SIG-M5 treated with dmso at 0.1 percent for 504 hours (cell line): ENCODE data around the gene IRX5.
A peak's percentile ranks its signal among the peaks of the same experiment; 100 is the strongest.

ENCODE experiments used
- DNase-seq: peaks from one replicate; lab custom pipeline; 2025; ENCODE audit not compliant: unreplicated experiment; lab: John Stamatoyannopoulos, UW

Gene IRX5

GRCh38 chr16:54929090-54930004 lies 1.3 kb upstream of the IRX5 start:
- DNase-seq, result peak; percentile 94

GRCh38 chr16:54930869-54931119 lies 129 bp downstream of the IRX5 start:
- DNase-seq, result no peak

GRCh38 chr16:54931120-54932014 lies 702 bp downstream of the IRX5 start:
- DNase-seq, result no peak

GRCh38 chr16:54932021-54932660 lies 1.5 kb downstream of the IRX5 start:
- DNase-seq, result no peak

- no peak for DNase-seq
These were observed 2.1 kb downstream of the IRX5 start for GRCh38 chr16:54932737-54933254.

GRCh38 chr16:54933281-54934011 lies 2.8 kb downstream of the IRX5 start:
- DNase-seq, result no peak

GRCh38 chr16:54934481-54935265 lies 4.0 kb downstream of the IRX5 start:
- DNase-seq, result no peak

- DNase-seq, result no peak
These were observed 4.8 kb downstream of the IRX5 start for GRCh38 chr16:54935266-54935968.

GRCh38 chr16:54936201-54936978 lies 5.7 kb downstream of the IRX5 start:
- DNase-seq, result no peak

GRCh38 chr16:54936979-54937670 lies 6.5 kb downstream of the IRX5 start:
- DNase-seq, result no peak

- DNase-seq, result no peak
These were observed 7.1 kb downstream of the IRX5 start for GRCh38 chr16:54937671-54938211.

- no peak for DNase-seq
These were observed 7.8 kb downstream of the IRX5 start for GRCh38 chr16:54938212-54939028.

GRCh38 chr16:54939029-54939346 lies 8.3 kb downstream of the IRX5 start:
- DNase-seq, result no peak

GRCh38 chr16:54939510-54940278 lies 9.0 kb downstream of the IRX5 start:
- no peak for DNase-seq

GRCh38 chr16:54940279-54940604 lies 9.6 kb downstream of the IRX5 start:
- DNase-seq, result no peak

- no peak for DNase-seq
These were observed 11.8 kb downstream of the IRX5 start for GRCh38 chr16:54942353-54942943.
